ENCODE data around the gene TMEM59L.

TMEM59L gene

DNA sequence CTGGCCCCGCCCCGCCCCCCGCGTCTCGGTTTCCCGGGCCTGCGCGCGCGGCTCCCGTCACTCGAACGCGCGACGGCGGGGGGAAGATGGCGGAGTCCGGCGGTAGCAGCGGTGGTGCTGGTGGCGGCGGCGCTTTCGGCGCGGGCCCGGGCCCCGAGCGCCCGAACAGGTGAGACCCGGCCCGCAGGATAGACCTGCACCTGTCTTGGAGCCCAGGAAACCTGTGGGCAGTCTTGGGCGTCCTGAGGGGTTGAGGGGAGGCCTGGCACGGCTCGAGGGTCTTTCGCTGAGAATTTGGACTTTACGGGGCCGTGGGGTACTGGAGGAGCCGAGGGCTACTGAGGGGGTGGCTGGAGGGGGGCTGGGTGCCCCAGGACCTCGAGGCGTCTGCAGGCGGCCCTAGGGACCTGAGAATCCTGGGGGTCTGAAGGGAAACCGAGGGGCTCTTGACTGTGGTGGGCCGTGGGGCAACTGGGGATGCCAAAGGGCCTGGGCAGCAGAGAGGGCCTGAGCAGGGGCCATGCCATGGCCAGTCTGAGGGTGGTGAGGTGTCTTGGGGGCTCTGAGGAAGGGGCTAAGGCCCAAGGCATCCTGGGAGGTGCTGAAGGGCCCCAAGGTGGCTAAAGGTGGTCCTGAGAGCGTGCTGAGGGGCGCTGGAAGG, 24.4 kb downstream of the TMEM59L start, which contains the start of gene KLHL26:
Gene KLHL26, plus strand, starts transcription at position 60 of the 661 bp plus-strand sequence. Its CDS starts 27 bp downstream, at position 87.
- no peak for DNase-seq (ENCODE audit: low read depth in 3 of 3)

DNA sequence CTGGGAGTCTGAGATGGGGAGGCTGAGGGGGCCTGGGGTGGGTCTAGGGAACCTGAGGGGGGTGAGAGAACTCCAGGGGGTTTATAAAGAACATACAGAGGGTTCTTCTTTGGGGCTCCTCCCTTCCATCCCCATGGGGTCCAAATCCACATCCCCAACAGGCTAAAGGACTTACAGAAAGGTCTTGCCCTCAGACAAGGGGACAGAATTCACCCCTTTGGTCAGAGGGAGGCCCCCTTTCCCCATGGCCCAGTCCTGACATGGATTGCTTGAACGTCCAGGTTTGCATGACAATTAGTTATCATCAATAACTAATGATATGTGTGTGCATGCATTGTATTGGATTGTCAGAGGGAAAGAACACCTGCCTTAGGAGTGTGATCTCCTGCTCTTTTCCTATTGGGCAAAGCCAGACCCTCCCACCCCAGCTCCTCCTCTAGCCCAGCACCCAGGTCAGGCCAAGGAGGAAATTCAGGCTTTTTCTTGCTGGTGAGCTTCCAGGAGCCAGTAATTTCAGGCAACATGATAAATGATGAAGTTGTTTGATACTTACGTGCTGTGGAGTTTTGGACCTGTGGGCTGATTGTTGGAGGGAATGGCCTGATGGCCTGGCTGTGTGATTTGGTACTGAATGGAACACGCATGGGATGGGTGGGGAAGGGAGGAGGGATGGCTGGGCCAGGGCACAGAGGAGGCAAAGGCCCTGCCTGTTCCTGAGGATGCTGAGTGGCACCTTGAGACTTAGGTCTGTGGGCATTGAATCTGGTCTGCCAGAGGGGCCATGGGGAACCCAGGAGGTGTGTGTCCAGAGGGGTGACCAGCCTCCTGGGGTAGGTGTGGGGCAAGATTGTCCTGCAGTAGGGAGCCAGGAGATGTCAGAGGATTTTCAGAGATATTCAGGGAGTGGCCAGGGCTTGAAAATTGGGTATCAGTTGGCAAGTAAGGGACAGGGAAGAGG, 25.3 kb downstream of the TMEM59L start:
- no peak for DNase-seq (ENCODE audit: low read depth in 3 of 3)

DNA sequence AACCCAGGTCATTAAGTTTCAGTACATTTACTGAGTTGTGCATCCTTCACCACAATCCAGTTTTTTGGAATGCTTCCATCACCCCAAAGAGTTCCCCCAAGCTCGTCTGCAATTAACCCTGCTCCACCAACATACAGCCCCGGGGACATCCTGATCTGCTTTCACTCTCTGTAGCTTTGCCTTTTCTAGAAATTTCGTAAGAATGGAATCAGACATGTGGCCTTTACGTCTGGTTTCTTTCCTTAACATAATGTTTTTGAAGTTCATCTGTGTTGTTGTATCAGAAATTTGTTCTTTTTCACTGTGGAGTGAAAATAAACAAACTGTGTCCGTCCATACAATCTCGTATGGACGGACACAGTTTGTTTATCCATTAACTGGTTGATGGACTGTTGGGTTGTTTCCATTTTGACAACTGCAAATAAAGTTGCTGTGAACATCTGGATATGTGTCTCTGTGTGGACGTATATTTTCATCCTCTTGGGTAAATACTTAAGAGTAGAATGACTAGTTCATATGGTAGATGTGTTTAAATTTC, 27.1 kb downstream of the TMEM59L start:
- DNase-seq (ENCODE audit: low read depth in 3 of 3), result no peak

DNA sequence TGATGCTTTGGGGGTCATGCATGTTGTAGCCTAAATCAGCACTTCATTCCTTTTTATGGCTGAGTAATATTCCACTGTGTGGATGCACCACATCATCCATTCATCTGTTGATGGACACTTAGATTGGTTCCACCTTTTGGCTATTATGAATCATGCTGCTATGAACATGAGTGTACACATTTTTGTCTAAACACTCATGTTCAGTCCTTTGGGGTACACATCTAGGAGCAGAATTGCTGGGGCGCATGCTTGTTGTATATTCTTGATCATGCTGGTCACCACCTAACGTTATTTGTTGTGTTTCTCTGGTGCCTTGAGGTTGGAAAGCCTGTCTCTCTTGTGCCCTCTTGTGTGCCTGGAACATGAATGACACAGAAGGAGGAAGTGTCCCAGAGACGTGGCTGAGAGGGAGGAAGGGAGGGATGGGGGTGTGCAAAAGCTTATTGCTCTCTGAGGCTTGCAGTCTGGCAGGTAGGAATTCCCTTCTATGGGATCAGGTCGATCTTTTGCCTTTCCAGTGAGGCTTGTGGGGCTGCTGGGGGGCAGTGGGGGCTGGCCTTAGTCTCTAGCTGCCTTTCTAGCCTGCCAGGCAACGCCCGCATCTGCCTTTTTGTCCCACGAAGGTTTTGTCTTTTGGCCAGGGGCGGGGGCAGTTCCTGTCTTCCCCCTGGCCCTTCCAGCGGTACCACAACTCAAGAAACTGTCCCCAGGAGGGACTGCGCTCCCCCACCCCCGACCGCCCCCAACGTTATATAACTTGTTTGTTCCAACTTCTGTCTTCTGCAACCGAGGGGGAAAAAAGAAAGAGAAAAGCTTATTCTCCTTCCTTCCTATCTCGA, 31.7 kb downstream of the TMEM59L start:
- DNase-seq (ENCODE audit: low read depth in 3 of 3), result no peak

DNA sequence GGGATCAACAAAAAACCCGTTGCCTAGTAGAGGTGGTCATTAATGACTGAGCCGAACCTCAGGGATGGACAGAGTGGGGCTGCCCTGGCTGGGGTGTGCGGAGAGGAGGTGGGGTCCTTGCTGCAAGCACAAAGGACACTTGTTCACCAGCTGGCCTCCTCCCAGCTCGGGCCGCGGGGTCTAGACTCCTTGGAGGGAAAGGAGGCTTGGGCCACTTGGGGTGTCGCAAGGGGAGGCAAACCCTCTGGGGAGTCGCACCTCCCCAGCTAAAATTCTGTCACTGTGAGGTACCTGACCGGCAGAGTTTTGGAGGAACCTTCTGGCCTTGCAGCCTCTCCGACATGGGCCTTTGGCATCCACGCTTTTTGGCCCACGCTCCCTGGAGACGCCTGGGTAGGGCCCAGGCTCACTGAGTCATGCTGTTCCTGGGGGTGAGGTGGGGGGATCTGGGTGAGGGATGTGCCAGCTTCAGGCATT, 32.4 kb downstream of the TMEM59L start:
- DNase-seq (ENCODE audit: low read depth in 3 of 3), result no peak

DNA sequence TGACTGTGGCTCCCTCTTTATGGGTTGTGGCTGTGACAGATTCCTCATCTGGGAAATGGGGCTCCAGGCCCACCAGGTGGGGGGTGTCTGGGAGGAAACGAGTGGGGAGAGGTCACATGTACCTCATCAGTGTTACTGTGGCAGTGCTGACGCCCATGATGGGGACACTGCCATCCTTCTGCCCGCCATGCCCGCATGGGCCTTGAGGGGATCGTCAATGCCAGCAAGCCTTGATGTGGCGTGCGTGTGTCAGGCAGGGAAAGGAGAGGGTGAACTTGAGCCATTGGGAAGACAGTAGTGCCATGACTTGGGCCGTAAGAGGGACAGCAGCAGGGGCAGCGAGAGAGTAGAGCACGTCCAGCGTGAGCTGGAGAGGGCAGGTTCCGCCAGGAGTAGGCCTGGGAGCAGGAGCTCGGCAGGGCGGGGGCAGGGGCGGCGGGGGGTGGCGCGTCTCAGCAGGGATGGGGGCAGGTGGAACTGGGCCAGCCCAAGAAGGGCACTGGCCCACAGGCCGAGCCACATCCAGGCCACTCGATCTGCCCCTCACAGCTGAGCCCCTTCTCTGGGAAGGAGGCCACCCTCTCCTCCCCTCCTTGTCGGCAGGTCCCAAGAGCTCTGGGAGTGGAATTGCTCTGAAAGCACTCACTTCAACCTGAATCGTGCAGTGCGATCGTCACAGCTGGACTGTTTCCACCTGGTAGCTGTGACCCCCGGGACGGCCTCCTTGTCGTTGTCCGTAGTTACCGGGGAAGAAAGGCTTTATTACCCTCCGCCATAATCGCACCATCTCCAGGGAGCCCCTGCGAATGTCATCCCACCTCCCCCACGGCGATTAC, 34.1 kb downstream of the TMEM59L start:
- DNase-seq (ENCODE audit: low read depth in 3 of 3), result no peak

GRCh38 chr19:18647371-18647767, 34.7 kb downstream of the TMEM59L start:
- DNase-seq (ENCODE audit: low read depth in 3 of 3), result no peak

- DNase-seq (ENCODE audit: low read depth in 3 of 3), result no peak
Observed at GRCh38 chr19:18647807-18648206, 35.1 kb downstream of the TMEM59L start.

- no peak for DNase-seq (ENCODE audit: low read depth in 3 of 3)
Observed at GRCh38 chr19:18648973-18649315, 36.3 kb downstream of the TMEM59L start.

DNA sequence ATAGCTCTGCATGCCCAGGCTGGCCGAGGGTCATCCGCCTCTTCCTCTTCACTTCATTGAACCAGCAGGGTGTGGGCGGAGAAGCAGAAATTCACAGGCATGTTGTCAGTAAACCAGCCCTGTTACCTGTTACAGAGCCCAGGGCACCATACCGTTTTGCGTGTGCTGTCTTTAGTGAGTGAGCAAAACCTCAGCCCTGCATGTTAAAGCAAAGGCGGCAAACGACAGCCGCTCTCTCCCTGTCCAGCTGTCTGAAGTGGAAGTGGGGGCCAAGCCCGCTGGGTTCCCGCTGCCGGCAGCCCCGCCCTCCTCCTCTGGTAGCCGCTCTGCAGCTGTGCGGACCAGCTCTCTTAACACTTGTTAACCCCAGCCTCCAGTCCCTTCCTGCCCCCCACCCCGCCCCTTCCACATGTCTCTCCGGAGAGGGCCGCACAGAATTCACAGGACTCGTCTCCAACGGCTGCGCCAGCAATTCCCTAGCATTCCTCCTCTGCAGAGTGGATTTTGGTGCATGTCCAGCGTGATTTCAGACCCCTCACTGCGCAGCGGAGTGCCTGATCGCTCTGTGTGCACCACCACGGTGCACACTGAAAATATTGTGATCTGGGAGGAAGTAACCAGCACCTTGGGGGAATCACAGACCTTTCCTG, 36.8 kb downstream of the TMEM59L start:
- DNase-seq (ENCODE audit: low read depth in 3 of 3), result no peak

GRCh38 chr19:18650021-18650390, 37.3 kb downstream of the TMEM59L start:
- DNase-seq (ENCODE audit: low read depth in 3 of 3), result no peak

- no peak for DNase-seq (ENCODE audit: low read depth in 3 of 3)
Observed at GRCh38 chr19:18650468-18651041, 37.9 kb downstream of the TMEM59L start.

DNA sequence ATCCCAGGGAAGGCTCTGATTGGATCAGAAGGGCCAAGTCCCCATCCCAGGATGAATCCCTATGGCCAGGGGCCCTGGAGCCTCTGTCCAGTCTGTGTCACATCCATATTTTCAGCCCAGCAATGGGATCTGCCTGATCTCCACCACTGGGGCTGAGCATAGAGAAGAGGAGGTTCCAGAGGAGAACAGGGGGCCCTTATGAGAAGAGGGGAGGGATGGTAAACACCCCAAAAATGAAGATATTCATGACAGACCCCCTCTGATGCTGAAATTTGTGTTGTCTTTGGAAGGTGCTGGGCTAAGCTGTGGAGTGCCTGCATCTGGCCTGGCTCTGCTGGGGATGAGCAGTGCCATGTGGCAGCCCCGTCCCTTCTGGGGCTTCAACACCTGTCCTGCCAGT, 38.6 kb downstream of the TMEM59L start:
- DNase-seq (ENCODE audit: low read depth in 3 of 3), result no peak

DNA sequence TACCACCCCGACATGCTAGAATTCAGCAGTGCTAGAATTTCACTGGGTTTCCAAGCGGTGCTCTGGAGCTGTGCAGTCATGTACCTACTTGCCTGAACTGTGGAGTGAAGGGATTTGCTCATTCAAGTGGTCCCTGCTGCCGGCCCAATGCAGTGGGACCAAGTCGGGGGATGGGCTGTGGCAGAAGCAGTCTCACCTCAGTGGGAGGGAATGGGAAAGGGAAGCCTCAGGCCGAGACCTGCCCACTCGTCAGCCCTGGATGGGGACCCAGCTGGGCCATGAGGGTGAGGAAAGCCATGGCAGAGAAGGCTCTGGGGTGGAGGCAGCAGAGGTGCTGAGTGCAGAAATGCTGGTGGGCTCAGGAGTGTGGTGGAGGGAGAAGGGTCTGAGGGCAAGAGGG, 39.1 kb downstream of the TMEM59L start:
- DNase-seq (ENCODE audit: low read depth in 3 of 3), result no peak

- no peak for DNase-seq (ENCODE audit: low read depth in 3 of 3)
Observed at GRCh38 chr19:18653853-18654252, 41.2 kb downstream of the TMEM59L start.

DNA sequence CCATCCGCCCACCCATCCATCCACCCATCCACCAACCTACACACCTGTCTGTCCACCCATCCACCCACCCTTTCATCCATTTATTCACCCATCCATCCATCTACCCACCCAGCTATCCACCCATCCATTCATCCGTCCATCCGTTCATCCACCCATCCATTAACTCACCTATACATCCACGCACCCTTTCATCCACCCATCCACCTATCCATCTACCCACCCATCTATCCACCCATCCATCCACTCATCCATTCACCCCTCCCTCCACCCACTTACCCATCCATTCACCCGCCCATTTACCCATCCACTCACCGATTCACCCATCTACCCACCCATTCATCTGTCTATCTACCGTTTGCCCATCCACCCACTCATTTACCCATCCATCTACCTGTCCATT, 41.8 kb downstream of the TMEM59L start:
- no peak for DNase-seq (ENCODE audit: low read depth in 3 of 3)

- DNase-seq (ENCODE audit: low read depth in 3 of 3), result no peak
Observed at GRCh38 chr19:18655173-18655844, 42.6 kb downstream of the TMEM59L start.

DNA sequence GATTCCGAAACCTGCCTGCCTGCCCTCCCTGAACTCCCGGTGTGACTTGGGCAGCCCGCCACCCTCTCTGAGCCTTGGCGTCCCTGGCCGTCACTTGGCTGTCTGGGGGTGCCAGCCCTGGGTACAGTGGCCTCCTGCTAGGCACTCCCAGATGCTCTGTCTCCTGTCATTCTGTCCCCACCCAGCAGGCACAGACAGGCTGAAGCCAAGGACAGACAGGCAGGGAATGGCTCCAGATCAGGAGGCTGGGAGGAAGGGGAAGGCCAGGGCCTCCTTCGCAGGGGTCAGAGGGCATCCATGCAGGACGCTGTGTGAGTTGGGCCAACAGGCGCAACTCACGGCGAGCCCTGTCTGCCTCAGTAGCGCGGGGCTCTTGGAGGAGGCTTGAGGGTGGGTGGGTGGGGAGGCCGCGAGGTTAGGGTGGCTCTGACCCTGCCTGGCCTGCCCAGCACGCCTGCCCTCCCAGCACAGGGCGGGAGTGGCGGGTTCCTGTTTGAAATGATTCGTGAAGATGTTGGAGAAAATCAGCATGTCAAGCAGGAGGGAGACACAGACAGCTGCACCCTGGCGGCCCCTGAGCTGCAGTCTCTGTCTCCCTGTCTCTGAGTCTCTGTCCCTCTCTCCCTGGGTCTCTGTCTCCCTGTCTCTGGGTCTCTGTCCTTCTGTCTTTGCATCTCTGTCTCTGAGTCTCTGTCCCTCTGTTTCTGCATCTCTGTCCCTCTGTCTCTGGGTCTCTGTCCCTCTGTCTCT, 43.8 kb downstream of the TMEM59L start:
- DNase-seq (ENCODE audit: low read depth in 3 of 3), result no peak
